OCI-LY7 (cell line): ENCODE data around the gene SCD. TPM values are rescaled to one million over a fixed set of nuclear protein-coding genes. Genes with fewer than 3 reads are reported as not detected.

Experiments
- BruUV-seq: library from RNA; stranded (reverse); fragments of 400-500 nt; replicated peaks from 2 replicates; lab custom pipeline; 2021; lab: Mats Ljungman, UMichigan
- CTCF ChIA-PET: fragments of 300-600 bp; sonication (Branson Sonifier 250); formaldehyde crosslinking; loops from one replicate; lab custom pipeline; 2022; ENCODE audit warnings: antibody characterized with exemption; ENCODE audit not compliant: unreplicated experiment; lab: Charles Lee
- POLR2A ChIA-PET: fragments of 300-600 bp; sonication (Branson Sonifier 250); formaldehyde crosslinking; loops from one replicate; lab custom pipeline; 2022; ENCODE audit warnings: antibody characterized with exemption; lab: Charles Lee
- DNase-seq: peaks from one replicate; pipeline ENCODE4 v3.0.0-alpha.2; 2015; ENCODE audit warnings: low spot score
- H2AFZ ChIP-seq: fragments of 200-600 bp; sonication (generic), shearing (Covaris generic); 2 replicates; pipeline ENCODE4 v1.6.1; 2014; ENCODE audit warnings: mild to moderate bottlenecking, antibody characterized with exemption, low read length, moderate library complexity
- H3K27ac ChIP-seq: fragments of 200-600 bp; sonication (generic); 2 replicates; pipeline ENCODE4 v1.5.1; 2014; ENCODE audit warnings: mixed run types, low read depth, mild to moderate bottlenecking, moderate library complexity, low read length, inconsistent platforms; ENCODE audit not compliant: poor library complexity, severe bottlenecking
- H3K36me3 ChIP-seq: fragments of 200-600 bp; sonication (generic); 2 replicates; pipeline ENCODE4 v1.6.1; 2014; ENCODE audit warnings: mild to moderate bottlenecking, antibody characterized with exemption, low read length, moderate library complexity, mixed read lengths; ENCODE audit not compliant: insufficient read depth
- H3K4me1 ChIP-seq: fragments of 200-600 bp; sonication (generic); 2 replicates; pipeline ENCODE4 v1.5.1; 2014; ENCODE audit warnings: mild to moderate bottlenecking, low read length; ENCODE audit not compliant: insufficient read depth, poor library complexity, severe bottlenecking
- H3K4me2 ChIP-seq: fragments of 200-600 bp; sonication (generic); 2 replicates; pipeline ENCODE4 v1.6.1; 2014; ENCODE audit warnings: mild to moderate bottlenecking, low read length
- H3K4me3 ChIP-seq: fragments of 200-600 bp; sonication (generic); 2 replicates; pipeline ENCODE4 v1.5.1; 2014; ENCODE audit warnings: mild to moderate bottlenecking, low read depth, low read length; ENCODE audit not compliant: poor library complexity, severe bottlenecking
- H3K79me2 ChIP-seq: fragments of 200-600 bp; sonication (generic); 2 replicates; pipeline ENCODE4 v1.6.1; 2016; ENCODE audit warnings: low read depth, mild to moderate bottlenecking, low read length, moderate library complexity, mixed read lengths; ENCODE audit not compliant: insufficient read depth
- H3K9me2 ChIP-seq: fragments of 200-600 bp; sonication (generic); 2 replicates; pipeline ENCODE4 v1.6.1; 2016; ENCODE audit warnings: mild to moderate bottlenecking, low read length, mixed read lengths; ENCODE audit not compliant: insufficient read depth
- H3K9me3 ChIP-seq: fragments of 200-600 bp; sonication (generic); 2 replicates; pipeline ENCODE4 v1.6.1; 2014; ENCODE audit warnings: mild to moderate bottlenecking, mixed run types, low read length, mixed read lengths
- H4K20me1 ChIP-seq: fragments of 200-600 bp; sonication (generic); 2 replicates; pipeline ENCODE4 v1.6.1; 2014; ENCODE audit warnings: mild to moderate bottlenecking, antibody characterized with exemption, low read length, moderate library complexity, mixed read lengths; ENCODE audit not compliant: insufficient read depth
- EZH2phosphoT487 ChIP-seq: fragments of 200-600 bp; sonication (generic); IDR thresholded peaks from 2 replicates; pipeline ENCODE4 v1.6.1; 2018; ENCODE audit warnings: low read depth, borderline replicate concordance, mild to moderate bottlenecking, mixed run types, antibody characterized with exemption, low read length, moderate library complexity, mixed read lengths
- intact Hi-C: fragments of 100-400 bp; cut with micrococcal nuclease; formaldehyde crosslinking; loops from one replicate; pipeline ENCODE4 v1.10.0; 2022; ENCODE audit not compliant: unreplicated experiment
- total RNA-seq, 2 experiments: library from RNA; depleted of rRNA in 1 of 2; stranded (reverse); fragments of >200 nt in 1 of 2; shearing (Covaris generic) in 1 of 2; gene quantifications; 2 replicates each; pipeline ENCODE4 v1.2.3, GENCODE V29; 2014 to 2022
- TF ChIP-seq, protein P1 (sequence below): fragments of 200-600 bp; sonication (generic); conservative IDR thresholded peaks from 2 replicates; pipeline ENCODE4 v1.5.1; 2014; ENCODE audit warnings: mild to moderate bottlenecking, antibody characterized with exemption, low read length, moderate library complexity, mixed read lengths

Gene SCD
- total RNA-seq, 2 experiments from 2014 or later: 76.8 to 327 TPM

DNA sequence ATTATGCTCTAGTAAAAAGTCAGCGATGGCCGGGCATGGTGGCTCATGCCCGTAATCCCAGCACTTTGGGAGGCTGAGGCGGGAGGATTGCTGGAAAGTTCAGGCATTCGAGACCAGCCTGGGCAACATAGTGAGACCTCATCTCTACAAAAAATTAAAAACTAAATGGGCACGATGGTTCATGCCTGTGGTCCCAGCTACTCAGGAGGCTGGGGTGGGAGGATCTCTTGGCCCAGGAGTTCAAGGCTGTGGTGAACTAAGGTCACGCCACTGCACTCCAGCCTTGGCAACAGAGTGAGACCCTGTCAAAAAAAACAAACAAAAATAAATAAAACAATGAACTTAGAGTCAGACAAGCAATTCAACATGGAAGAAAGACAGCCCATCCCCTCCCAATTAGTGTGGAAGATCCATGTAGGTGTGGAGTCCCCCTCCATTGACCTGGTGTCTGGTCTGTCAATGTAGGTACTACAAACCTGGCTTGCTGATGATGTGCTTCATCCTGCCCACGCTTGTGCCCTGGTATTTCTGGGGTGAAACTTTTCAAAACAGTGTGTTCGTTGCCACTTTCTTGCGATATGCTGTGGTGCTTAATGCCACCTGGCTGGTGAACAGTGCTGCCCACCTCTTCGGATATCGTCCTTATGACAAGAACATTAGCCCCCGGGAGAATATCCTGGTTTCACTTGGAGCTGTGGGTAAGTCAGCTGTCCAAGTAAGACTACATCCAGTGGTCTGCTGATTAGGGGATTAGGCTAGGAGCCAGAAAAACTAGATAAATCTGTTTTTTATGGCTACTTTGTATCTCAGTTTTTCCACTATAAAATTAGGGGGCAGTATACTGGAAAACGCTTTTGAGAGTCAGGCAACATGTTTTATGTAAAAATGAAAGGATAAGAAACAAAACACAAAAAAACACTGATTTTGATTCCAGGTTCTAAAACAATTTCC, 9.3 kb downstream of the SCD start:
- Histone ChIP-seq H3K79me2 (peaks cover 8% of the 10 kb centered on the region; the same call in 1 of the 2 replicates), H4K20me1 (peaks cover 20% of the 10 kb centered on the region), H3K4me2 (no peak overlapping the region), H3K36me3 (peaks cover 95% of the 10 kb centered on the region), H3K27ac (no peak overlapping the region), H2AFZ (no peak overlapping the region), H3K4me3 (no peak overlapping the region), H3K4me1 (peaks cover under 1% of the 10 kb centered on the region), H3K9me3 (no peaks in the 10 kb centered on the region), H3K9me2 (no peaks in the 10 kb centered on the region)
- ChIA-PET POLR2A (interaction anchor here (0.7 kb wide), 1 partner anchor 14 kb away, joined by 3 read pairs; no protein-coding TSS in a partner anchor), CTCF (no interaction called here)
- no peak for TF ChIP-seq EZH2phosphoT487
- TF ChIP-seq, protein P1, sequence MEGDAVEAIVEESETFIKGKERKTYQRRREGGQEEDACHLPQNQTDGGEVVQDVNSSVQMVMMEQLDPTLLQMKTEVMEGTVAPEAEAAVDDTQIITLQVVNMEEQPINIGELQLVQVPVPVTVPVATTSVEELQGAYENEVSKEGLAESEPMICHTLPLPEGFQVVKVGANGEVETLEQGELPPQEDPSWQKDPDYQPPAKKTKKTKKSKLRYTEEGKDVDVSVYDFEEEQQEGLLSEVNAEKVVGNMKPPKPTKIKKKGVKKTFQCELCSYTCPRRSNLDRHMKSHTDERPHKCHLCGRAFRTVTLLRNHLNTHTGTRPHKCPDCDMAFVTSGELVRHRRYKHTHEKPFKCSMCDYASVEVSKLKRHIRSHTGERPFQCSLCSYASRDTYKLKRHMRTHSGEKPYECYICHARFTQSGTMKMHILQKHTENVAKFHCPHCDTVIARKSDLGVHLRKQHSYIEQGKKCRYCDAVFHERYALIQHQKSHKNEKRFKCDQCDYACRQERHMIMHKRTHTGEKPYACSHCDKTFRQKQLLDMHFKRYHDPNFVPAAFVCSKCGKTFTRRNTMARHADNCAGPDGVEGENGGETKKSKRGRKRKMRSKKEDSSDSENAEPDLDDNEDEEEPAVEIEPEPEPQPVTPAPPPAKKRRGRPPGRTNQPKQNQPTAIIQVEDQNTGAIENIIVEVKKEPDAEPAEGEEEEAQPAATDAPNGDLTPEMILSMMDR: no peak
- intact Hi-C loops: no loop called here
- DNase-seq: no peak
- BruUV-seq: no TSS peak

DNA sequence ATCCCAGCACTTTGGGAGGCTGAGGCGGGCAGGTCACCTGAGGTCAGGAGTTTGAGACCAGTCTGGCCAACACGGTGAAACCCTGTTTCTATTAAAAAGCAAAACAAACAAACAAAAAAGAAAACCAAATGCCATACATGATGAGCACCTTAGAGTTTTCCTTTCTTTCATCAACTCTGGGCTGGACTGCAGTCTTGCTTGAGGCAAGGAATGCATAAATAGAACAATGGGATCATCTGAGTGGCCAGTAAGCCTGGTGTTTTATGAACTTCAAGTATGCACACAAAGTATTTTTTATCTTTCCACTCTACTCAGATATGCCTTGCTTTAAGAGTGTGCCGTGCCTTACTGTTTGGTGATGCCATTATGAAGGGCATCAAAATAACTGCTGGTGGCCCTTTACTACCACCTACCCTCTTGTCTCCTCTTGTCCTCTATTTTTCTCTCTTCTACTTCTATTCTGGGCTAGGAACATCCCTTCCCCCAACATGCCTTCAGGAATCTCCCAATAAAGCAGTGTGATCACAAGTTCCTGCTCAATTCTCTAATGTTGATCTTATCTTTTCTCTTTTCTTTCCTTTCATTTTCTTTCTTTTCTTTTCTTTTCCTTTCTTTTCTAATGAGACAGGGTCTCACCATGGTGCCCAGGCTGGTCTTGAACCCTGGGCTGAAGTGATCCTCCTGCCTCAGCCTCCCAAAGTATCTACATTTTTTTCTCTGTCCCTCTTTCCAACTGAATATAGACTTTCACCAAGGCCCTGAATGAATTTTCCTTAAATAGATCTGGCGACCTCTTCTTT, 10.2 kb downstream of the SCD start:
- DNase-seq: no peak
- Histone ChIP-seq H3K27ac (no peak overlapping the region), H3K9me3 (no peaks in the 10 kb centered on the region), H3K4me2 (no peak overlapping the region), H3K4me3 (no peak overlapping the region), H3K4me1 (no peaks in the 10 kb centered on the region), H3K79me2 (peaks cover 6% of the 10 kb centered on the region; the same call in 1 of the 2 replicates), H4K20me1 (peaks cover 17% of the 10 kb centered on the region), H3K36me3 (peaks cover 95% of the 10 kb centered on the region), H3K9me2 (no peaks in the 10 kb centered on the region), H2AFZ (no peak overlapping the region)
- intact Hi-C loops: no loop called here
- TSS peak; percentile 1 for BruUV-seq
- ChIA-PET POLR2A (no interaction called here), CTCF (no interaction called here)
- TF ChIP-seq EZH2phosphoT487: no peak

DNA sequence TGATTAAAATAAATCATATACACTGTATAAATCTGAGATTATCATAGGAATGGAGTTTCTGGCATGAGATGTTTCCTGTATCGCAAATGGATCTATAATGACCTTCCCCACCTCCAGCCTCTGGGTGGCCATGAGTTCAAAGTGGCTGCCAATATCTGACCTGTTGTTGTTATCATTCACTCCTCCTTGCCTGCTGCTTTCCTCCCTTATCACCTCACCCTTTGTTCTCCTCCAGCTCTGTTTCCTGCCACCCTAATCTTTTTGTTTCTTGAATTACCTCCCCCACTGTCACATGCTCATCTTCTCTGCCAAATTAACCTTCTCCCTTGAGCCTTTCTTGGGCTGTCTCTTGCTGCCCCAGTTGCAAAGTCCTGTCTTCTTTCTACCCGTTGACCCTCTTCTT, 12.0 kb downstream of the SCD start:
- no peak overlapping the region for H3K27ac ChIP-seq
- CTCF ChIA-PET: no interaction called here
- H3K4me2 ChIP-seq: no peak overlapping the region

More for the DNA sequence above, 12.0 kb downstream of the SCD start:
- H3K4me1 ChIP-seq: no peaks in the 10 kb centered on the region
- peaks cover 17% of the 10 kb centered on the region for H4K20me1 ChIP-seq
- POLR2A ChIA-PET: interaction anchor here (0.6 to 0.9 kb wide), 3 partner anchors 10 to 333 kb away, joined by 4 read pairs; partner anchors contain the start of gene SCD
- H3K4me3 ChIP-seq: no peak overlapping the region
- no peaks in the 10 kb centered on the region for H3K9me3 ChIP-seq
- H3K79me2 ChIP-seq: no peaks in the 10 kb centered on the region
- no TSS peak for BruUV-seq
- DNase-seq: no peak
- TF ChIP-seq, protein P1: no peak
- no peak for TF ChIP-seq EZH2phosphoT487
- H2AFZ ChIP-seq: no peak overlapping the region
- intact Hi-C loops: no loop called here
- peaks cover 95% of the 10 kb centered on the region for H3K36me3 ChIP-seq
- H3K9me2 ChIP-seq: no peaks in the 10 kb centered on the region
